Fibroblast of lung (primary cell): ENCODE measurements around the gene PCBP3.

ENCODE experiments used
- CTCF ChIP-seq, 2 donors: IDR thresholded peaks in 1 of 2; conservative IDR thresholded peaks in 1 of 2; 1 replicate in 1 of 2; 2 replicates in 1 of 2; pipeline ENCODE4 v1.5.1; 2011 to 2012; ENCODE audit warnings: low read length in 2 of 2, control low read depth in 1 of 2, inconsistent platforms in 1 of 2, low read depth in 1 of 2, mild to moderate bottlenecking in 1 of 2
- EZH2 ChIP-seq: IDR thresholded peaks from 2 replicates; pipeline ENCODE4 v1.5.1; 2012; ENCODE audit warnings: low read length, control low read depth, mild to moderate bottlenecking; ENCODE audit errors: missing control alignments

GRCh38 chr21:45950740-45951515 lies 307.4 kb downstream of the PCBP3 start:
- TF ChIP-seq CTCF (conservative IDR thresholded peaks at IDR 0.05 in 1 of 2, IDR thresholded peaks at IDR 0.05 in 1 of 2; ENCODE audit: low read depth in 1 of 2, low read length in 2 of 2) (no peak), EZH2 (no peak)
